ENCODE results near the gene MPST.

The MPST gene

DNA sequence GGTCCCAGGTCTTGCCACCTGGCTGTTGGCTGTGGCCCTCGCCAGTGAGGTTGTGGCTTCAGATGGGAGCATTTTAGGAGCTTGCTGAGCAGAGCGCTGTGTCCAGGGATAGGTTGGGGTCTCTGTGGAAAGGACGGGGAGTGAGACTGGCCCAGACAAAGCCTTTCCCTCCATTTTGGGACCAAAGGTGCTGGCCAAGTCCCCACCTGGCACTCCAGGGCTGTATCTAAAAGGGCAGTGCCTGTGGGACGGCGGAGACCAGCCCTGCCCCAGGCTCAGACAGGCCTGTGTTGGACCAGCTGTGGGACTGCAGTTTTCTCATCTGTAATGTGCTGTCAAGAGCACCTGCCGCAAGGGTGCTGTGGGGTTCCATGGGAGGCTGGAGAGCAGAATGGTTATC lies 27.0 kb downstream of the MPST start:
- no peak for FAIRE-seq

GRCh38 chr22:37047006-37047405 lies 27.5 kb downstream of the MPST start:
- no peak for FAIRE-seq

- no peak for FAIRE-seq
Observed at GRCh38 chr22:37048133-37048532, 28.6 kb downstream of the MPST start.

GRCh38 chr22:37049224-37049623 lies 29.7 kb downstream of the MPST start:
- FAIRE-seq, result no peak

GRCh38 chr22:37050913-37051312 lies 31.4 kb downstream of the MPST start:
- FAIRE-seq, result no peak

GRCh38 chr22:37051391-37052385 lies 32.1 kb downstream of the MPST start, which contains the start of gene KCTD17:
Gene KCTD17, plus strand, starts transcription at chr22:37051742. Its CDS starts 19 bp downstream, at chr22:37051761.
- no peak for FAIRE-seq

GRCh38 chr22:37052386-37053309 lies 33.1 kb downstream of the MPST start:
- no peak for FAIRE-seq

- no peak for FAIRE-seq
Observed at GRCh38 chr22:37053310-37054055, 33.9 kb downstream of the MPST start.

- FAIRE-seq, result no peak
Observed at GRCh38 chr22:37054056-37054395, 34.5 kb downstream of the MPST start.

GRCh38 chr22:37054600-37055365 lies 35.2 kb downstream of the MPST start:
- no peak for FAIRE-seq

GRCh38 chr22:37056246-37056645 lies 36.7 kb downstream of the MPST start:
- no peak for FAIRE-seq

DNA sequence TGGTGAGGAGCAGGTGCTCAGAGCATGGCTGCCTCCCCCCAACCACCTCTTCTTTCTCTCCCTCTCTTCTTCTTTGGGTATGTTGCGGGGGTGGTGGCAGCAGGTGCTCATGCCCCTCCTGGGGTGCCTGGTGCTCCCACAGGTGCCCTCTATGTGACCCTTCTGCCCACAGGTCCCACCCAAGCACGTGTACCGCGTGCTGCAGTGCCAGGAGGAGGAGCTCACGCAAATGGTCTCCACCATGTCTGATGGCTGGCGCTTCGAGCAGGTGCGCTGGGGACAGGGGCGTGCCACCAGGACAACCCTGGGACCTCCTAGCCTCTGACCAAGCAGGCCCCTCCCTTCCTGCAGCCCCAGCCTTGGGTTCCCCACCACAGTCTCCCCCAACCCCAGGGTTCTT lies 37.7 kb downstream of the MPST start:
- no peak for FAIRE-seq

GRCh38 chr22:37057796-37058510 lies 38.4 kb downstream of the MPST start:
- FAIRE-seq, result no peak

GRCh38 chr22:37058917-37059701 lies 39.6 kb downstream of the MPST start:
- no peak for FAIRE-seq

DNA sequence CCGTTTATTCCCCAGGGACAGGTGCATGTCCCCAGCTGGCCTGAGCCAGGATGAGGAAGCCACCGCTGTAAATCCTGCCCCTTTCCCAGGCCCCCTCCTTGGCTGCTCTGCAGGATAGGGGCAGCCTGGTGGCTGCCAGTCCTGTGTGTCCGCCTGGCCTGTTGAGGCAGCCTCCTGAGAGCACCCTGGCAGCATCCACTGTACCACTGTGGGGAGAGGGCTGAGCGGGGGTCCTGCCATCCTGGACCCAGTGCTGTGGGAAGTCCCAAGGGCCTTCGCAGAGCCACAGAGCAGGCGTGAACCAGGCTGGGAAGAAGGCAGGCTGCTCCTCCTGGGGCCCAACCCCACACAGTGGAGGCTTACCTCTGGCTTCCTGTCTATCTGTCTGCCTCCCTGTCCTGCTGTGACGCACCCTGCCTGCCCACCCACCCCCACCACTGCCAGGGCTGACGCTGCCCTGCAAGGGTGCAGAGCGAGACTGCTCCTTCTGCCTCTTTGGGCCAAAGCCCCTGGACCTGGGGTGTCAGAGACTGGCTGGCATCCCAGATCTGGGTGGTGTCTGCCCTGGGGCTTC lies 40.4 kb downstream of the MPST start:
- no peak for FAIRE-seq

DNA sequence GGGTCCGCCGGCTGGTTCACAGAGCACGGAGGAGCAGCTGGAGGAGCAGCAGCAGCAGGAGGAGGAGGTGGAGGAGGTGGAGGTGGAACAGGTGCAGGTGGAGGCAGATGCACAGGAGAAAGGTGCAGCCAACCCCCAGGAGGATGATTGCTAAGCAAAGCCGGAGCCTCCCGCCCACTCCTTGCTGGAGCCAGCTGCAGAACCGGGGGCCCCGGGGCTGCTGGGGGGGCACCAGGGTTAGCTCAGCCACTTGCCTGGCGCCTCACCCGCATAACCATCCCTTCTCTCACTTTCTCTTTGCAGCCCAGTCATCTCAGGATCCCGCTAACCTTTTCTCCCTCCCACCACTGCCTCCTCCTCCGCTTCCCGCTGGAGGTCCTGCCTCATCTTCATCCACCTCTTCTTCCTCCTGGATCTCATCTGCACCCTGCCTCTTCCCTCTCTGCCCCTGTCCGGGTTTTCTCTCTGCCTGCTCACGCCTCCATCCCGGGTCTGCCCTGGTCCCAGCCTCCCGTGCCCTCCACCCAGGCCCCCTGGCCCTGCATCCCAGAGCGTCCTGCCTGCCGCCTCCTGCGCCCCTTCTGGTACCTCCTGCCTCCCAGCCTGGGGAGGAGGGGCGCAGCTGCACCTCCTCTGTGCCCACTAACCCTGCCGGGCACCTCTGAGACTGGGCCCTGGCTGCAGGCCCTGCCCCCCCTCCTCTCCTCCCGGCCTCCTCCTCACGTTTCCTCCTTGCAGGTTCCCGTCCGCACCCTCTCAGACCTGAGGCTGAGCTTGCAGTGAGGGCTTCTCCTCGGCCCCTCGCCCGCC lies 41.5 kb downstream of the MPST start:
- FAIRE-seq, result no peak

- FAIRE-seq, result no peak
Observed at GRCh38 chr22:37061611-37062375, 42.3 kb downstream of the MPST start.

GRCh38 chr22:37062376-37062675 lies 42.8 kb downstream of the MPST start:
- no peak for FAIRE-seq
